Measurements from ENCODE around the gene RTL10.

Gene RTL10

DNA sequence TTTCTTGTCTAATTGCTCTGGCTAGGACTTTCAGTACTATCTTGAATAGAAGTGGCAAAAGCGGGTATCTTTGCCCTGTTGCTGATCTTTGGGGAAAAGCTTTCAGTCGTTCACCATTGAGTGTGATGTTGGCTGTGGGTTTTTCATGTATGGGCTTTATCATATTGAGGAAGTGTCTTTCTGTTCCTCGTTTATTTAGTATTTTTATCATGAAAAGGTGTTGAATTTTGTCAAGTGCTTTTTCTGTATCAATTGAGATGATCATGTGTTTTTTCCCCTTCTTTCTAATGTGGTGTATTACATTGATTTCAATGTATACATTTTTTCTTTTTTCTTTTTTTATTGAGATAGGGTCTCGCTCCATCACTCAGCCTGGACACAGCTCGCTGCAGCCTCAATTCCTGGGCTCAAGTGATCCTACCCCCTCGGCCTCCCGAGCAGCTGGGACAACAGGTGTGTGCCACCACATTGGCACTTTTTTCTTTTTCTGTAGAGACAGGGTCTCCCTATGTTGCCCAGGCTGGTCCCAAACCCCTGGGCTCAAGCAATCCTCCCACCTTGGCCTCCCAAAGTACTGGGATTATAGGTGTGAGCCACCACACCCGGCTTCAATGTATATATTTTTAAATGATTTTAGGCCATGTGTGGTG is 5.3 kb upstream of the RTL10 start:
- DNase-seq = no peak

DNA sequence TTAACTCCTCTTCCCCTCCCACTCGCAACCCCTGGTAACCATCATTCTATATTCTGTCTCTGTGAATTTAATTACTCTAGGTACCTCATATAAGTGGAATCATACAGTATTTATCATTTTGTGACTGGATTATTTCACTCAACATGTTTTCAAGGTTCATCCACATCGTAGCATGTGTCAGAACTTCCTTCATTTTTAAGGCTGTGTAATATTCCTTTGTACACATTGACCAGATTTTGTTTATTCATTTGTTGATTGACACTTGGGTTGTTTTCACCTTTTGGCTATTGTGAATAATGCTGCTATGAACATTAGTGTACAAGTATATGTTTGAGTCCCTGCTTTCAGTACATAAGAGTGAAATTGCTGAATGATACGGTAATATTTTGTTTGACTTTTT is 2.7 kb upstream of the RTL10 start:
- DNase-seq = no peak

DNA sequence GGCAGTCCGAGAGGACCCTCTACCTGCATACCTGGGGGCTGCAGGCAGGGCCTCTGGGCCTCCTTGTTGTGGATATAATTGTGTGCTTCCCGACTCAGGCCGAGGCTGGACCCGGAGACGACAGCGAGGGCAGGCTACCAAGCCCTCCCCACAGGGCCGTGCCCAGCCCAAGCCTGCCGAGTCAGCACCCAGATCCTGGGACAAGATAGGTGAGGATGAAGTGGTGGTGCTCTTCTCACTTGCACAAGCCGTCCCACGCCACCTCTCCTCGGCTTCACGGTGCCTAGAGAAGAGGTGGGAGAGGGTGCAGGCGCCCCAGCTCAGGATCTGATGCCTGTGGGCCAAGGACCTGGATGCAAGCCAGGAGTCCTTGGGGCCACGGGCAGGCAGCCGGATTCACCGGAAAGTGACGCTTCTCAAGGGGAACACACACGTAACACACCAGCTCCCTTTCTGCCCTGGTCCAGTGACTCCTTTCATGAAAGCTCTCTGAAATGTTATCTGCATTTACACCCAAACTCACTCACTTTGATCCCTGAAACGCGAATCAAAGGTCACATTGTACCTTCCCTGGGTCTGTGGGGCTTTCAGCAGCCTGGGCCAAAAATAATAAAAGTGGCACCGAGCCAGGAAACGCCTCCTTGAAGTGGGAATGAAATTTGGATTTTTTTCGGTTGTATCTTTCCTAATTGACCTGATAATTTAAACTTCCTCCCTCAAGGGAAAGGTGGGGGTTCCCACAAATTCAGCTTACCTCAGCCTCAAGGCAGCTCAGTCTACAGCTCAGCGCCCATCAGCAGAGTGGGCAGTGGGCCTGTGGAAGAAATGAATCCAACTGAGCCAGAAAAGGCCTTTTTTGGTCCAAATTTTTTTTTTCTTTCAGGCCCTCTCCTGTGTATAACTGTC is 1.1 kb upstream of the RTL10 start:
- DNase-seq = no peak

DNA sequence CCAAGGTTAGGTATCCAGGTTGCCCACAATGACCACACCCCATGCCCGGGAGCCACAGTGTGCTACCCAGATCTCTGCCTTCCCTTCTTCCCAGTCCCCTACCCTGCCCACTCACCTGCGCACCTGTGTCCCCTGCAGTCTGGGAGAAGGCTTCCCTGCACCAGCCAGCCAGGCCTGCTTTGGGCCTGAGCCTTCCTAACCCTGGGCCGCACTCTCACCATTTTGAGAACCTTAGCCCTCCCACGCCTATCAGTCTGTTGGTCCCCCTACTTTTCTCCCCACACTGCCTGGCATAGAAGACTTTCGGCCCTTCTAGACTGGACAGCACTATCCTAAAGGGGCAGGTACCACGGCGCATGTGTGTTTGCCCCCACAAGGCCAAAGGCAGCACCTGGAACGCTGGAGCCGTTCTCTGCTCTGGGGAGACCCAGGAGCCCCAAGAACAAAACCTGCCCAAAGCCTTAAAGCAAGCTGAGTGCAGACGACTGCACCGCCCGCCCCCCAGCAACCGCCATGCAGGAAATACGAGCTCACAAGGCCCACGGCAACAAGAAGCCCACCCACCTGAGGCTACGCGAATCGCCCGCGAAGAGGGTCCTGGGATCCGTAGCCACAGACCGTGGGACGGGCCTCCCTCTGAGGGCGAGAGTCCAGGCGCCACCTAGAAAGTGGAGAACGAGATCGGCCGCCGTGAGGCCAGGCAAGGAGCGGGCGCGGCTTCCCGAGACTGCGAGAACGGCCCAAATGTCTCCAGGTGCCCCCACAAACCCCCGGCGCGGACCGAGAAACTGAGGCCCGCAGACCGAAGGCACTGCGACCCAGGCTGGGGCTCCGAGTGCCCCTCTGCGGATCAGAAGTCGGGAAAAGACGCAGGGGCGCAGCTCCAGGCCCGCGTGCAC is 546 bp downstream of the RTL10 start:
- no peak for DNase-seq

DNA sequence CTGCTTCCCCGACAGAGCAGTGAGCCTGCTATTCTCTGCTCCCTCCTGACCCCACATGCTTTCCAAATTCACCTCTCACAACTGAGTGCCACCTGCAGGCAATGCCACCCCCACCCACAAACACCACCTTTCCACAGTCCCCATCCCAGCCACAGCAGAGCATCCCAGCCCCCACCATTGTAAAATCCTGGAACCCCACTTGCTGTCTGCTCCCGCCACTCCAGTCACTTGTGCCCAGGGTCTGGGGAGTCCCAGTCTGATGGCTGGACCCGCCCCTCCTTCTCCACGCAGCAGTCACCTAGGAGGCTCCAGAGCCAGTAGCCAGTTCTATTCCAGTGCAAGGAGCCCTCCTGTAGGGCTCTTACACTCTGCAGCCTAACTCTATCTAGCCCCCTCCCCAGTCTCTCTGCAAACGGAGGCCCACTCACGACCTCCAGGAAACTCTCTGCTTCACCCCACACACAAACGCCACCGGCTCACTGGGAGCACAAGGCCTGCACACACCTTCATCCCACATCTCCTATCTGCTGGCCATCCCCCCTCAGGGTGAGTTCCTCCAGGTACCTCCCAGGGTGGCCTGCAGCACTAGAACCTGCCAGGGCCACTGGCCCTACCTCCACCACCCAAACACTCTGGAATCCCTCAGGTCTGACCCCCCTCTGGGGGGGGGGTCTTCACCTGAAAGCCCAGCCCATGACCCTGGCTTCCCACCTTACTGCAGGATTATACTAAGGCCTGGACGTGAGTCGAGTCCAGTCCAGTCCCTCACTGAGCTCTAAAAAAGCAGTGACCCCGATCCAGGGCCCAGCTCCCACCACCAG is 1.4 kb downstream of the RTL10 start:
- no peak for DNase-seq

DNA sequence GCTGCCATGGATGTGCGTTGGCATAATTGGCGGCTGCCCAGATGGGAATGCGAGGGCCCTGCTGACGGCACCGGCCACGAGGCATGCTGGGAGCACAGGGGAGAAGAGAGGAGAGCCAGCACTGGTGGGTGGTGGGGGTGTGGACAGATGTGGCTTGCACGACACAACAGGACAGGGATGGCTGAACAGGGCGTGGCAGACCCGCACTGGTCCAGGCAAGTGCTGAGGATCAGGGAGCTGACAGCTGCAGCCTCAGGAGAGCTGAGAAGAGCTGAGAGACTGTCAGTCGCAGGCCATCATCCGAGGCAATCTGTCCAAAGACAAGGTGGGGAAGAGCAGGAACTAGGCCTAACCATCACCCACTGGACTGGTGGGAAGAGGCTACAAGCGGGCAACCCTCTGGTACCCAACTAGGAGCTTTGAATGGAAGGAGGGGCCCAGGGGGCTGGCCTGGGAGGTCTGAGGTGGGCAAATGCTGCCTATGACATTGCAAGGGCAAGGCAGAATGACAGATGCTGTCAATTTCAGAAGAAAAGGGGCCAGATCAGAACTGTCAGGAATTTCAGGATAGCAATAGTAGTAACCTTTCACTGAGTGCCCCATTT is 2.4 kb downstream of the RTL10 start:
- no peak for DNase-seq

DNA sequence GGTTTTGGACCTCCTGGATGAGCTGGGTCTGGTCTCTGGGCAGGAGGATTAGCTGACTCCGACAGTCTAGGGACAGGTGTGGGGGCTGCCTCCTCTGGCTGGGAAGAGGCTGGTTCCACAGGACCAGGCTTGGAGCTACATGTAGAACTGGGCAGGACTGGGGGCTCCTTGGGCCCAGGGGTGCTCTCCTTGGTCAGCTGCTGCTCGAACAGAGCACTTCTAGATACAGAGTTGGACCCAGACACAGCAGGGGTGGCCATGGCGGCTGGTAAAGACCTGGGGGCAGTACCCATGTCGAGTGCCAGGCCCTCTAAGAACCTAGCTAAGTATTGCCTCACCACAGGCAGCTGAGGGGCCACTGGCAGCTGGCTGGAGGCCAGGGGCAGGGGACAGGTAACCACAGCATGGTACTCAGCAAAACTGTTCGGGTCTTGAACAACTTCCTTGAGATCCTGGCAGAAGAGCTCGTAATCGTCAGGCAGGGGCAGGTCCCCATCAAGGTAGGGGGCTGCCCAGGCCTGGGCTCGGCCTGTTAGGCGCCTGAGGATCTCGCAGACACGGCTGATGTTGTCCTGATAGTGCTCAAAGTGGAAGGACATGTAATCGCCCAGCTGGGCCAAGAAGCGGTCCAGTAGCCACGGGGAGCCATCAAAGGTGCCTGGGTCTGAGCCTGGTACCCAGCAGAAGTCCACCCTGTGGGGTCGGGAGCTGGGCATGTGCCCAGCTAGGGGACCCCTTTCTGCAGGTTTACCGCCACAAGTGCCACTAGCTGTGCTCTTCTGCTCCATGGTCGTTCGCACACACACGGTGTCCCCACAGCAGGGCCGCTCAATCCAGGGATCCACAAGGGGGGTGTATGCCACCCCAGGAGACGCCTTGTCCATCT is 3.1 kb downstream of the RTL10 start:
- DNase-seq = no peak

DNA sequence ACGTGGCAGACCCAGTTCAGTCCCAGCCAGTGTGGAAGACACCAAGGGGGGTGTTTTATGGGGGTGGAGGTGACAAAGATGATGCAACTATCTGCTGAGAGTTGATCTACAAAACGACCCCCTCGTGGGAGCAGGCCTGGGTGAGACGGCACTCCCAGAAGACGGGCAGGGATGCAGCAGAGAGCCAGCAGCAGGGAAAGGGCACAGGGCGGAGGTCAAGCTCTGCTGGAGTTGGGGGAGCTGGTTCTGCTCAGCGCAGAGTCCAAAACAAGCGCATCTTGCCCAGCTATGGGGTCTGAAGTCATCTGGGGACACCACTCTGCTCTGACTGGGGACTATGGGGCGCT is 3.9 kb downstream of the RTL10 start:
- DNase-seq = no peak

DNA sequence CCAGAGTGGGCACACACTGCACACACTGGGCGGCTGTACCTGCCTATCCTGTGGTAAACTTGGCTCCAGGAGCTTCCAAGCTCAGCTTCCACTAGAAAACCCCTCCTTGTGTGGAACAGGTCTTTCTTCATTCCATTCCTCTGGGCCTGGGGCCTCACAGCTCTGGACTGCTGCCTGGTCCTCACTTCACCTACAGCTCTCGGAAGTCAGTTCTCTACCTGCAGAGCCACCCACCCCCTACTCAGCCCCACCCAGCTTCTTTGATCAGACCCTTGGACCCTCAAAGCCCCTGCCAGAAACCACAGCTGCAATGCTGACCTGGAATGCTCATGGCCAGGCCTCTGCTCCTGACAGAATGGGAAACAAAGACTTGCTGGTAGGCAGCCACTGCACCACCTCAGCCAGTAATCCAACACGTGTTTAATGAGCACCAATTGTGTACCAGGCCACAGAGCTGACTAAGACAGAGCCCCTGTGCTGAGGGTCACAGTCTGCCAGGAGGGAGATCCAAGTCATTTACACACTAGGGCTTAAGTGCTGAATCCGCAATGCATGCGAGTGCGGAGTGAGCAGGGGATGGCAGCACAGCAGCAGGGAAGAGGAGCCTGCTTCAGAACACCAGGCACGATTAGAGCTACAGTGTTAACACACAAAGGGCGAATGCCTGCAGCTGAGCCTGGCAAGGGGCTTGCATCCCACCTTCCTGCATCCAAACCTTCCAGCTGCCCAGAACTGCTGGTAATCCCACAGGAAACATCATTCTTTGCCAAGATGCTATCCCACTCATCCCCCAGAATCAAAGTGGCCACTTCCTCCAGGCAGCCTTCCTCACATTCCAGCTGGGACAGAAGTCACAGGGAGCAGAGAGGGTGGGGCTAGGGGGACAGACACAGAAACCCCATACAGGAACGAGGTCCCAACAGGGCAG is 4.6 kb downstream of the RTL10 start:
- DNase-seq = no peak

DNA sequence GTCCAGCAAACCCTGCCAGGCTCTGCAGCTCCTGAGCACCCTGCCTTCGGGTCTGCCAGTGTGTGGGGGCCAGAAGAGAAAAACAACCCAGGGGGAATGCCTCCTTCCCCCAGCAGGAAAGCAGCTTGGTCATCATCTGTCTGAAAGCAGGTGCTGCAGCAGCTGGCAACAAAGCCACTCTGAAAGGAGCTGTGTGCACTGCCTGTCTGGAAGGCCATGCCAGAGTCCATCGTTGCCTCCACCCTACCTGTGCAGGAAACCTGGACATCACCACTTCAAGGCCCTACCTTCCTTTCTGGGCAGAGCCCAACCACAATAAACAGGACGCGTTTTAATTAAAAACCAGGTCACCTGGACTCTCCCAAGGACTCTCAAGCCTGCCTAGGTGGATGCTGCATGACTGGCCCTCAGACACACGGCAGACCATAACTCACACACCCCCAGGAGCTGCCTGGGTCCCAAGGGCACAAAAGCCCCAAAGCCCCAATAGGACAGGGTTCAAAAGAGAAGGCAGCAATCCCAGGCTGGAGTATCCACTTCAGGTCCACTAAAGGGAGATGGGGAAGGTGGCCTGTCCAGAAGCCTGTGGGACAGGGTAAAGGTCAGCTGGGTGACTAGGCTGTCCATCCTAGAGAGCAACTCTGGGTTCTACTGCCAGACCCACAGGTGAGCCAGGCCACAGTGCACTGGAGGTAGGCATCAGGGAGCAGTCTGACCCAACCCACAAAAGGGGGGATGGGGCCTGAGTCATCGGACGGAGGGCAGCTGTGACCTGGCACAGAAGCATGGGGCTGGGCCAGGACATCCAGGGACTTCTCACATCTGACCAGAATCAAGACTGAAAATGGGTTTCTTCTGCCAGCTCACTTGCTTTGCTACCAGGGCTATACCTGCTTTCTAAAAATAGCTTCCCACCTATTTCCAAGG is 6.1 kb downstream of the RTL10 start:
- DNase-seq = no peak

DNA sequence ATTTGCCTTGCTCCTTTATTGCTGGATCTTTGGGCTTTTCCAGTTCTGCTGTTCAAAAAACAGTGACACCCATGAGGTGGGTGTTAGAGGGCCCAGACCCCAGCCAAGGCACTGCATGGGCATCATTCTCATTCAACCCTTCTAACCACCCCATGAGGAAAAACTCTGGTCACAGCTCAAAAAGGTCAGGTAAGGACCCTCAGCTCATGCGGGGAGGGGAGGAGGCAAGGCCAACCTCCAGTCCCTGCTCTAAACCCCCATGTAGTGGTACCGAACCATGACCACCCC is 7.4 kb downstream of the RTL10 start:
- DNase-seq = no peak

DNA sequence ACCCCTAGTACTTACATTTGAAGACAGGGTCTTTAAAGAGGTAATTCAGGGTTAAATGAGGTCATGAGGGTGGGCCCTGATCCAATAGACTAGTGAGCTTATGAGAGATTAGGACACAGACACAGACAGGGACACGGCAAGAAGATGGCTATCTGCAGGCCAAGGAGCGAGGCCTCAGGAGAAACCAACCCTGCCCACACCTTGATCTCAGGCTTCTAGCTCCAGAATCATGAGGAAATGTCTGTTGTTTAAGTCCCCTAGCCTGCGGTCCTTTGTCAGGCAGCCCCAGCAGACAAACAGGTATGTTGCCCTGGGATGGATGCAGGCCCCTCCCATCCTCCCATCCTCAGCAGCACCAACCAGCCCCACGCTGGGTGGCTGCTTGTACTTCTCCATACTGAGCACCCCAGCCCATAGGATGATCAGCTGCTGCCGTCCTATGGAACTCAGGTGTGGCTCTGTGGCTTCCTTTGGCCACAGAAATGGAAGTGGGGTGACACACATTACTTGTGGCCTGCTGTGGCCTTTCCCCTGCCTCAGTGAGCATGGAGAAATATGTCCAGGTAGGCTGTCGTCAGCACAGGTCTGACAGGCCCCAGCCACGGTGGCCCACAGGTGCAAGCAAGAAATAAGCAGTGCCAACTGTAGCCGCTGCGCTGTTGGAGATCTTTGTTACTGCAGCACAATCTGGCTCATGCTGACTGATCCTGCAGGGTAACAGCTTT is 7.9 kb downstream of the RTL10 start:
- DNase-seq = no peak

DNA sequence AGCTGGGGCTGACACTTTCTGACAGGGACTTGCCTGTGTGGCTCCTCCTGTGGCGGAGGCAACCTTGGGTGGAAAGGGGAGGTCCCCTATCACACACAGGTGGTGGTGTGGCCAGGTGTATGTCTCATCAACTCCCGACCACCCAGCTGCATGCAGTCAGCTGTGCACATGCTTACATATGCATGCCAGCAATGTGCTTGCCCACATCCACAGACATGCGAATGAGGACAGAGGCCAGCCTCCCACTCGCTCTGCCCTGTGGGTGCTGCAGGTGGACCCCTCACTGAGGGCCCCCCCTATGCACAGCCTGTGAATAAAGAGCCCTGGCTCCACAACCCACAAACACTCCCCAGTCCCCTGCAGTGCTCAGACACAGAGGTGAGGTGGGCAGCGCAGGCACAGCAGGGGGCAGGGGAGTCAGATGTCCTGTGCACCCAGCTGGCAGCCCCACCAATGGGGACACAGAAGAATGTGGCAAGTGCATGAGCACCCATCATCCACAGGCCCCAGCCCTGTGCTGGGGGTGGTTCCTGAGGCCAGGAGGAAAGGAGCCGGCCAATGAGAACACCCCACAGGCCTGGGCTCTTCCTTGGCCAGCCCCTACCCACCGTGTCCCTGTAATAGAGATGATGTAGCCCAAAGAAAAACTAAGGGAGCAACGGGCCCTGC is 9.5 kb downstream of the RTL10 start:
- DNase-seq = no peak

DNA sequence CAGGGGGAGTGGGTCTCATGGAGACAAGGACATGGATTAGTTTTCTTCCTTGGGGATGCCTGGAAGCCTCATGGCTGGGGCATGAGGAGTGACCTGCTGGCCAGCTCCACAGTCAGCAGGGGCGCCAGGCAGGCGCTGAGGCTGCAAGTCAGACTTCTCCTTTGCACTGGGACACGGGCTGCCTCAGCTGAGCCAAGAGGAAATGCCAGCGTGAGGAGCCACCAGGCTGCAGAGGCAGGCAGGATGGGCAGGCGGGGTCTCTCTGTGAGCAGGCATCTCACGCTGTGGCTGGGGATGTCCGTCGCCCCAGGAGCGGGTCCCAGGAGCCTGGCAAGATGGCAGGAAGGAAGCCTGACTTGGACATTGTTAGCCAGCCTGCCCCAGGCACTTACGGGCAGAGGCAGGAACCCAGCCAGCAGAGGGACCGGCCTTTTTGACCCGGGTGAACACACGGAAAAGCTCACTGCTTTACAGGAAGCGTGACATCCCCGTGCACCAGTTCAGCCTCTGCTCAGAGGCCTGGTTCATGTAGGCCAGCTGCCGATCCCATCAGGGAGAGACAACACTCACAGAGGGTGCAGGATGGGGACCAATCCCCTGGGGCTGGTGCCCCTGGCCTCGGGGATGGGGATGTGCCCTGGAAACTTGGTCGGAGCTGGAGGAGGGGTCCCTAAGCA is 10.2 kb downstream of the RTL10 start:
- no peak for DNase-seq

DNA sequence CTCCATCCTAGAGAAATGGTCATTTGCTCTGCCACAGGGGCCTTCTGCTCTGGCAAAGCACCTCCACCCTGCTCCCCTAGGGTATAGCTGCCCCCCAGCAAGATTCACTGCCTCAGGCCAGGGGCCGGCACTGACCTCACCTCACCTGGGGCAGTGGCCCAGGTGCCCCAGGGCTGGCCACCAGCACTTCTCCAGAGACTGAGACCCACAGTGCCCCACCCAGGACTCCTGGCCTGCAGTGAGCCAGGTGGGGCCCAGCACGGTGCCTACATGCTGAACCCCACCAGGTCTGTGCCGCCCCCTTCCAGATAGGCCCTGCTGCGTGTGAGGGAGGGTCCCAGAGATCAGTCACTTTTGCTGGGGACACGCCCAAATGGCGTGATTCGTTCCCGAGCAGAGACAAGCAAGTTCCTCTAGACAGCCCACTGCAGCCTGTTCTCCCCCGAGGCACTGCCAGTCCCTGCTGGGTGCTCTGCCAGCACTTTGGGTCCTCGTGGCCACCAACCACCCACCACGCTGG is 10.8 kb downstream of the RTL10 start:
- DNase-seq = no peak

DNA sequence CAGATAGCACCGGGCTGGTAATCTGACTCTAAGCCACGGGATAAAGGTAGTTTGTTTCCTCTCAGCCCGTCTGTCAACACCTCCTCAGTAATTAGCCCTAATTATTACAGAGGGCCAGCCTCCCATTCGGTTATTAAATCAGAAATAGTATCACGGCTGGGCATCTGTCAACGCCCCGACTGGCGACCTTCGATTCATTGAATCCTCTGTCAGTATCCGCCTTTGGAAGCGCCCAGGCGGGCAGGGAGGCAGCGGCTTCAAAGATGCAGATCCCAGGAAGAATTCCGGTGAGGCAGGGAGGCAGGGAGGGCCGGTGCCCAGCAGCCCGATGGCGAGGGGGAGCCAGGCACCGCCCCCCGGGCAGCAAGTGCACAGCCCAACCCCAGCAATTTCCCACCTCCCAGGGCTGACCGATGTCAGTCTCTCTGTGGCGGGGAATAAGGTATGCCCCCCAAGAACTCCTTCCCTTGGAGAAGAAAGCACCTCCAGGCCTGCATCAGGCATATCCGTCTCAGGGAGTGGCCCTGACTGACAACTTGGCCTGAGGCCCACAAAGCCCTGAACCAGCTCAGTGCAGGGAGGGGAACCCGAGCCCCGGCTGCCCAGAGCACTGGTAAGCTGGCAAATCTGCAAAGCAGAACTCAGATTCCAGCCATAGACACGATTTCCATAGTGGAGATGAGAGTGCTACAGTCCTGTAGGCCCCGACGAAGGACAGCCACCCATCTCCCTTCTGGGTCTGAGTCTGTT is 11.4 kb downstream of the RTL10 start:
- no peak for DNase-seq
